ENCODE results near the gene PACS2.
A peak's percentile ranks its signal among the peaks of the same experiment; 100 is the strongest.

The PACS2 gene

GRCh38 chr14:105421723-105422615 is 107.4 kb downstream of the PACS2 start:
- H3K36me3 ChIP-seq (ENCODE audit: control insufficient read depth, insufficient read depth, low read length): peaks cover 10% of the 10 kb centered on the region
- peak overlapping the region; percentile 94 for H3K4me3 ChIP-seq (replicated peaks; ENCODE audit: low read depth, low read length)
- no peak for DNase-seq (ENCODE audit: extremely low read depth, insufficient read length)
- TF ChIP-seq CTCF (IDR thresholded peaks at IDR 0.05; ENCODE audit: insufficient read depth, low read length, poor library complexity, severe bottlenecking): no peak
- H3K27me3 ChIP-seq (replicated peaks; ENCODE audit: control insufficient read depth, insufficient read depth, low read length): no peaks in the 10 kb centered on the region

DNA sequence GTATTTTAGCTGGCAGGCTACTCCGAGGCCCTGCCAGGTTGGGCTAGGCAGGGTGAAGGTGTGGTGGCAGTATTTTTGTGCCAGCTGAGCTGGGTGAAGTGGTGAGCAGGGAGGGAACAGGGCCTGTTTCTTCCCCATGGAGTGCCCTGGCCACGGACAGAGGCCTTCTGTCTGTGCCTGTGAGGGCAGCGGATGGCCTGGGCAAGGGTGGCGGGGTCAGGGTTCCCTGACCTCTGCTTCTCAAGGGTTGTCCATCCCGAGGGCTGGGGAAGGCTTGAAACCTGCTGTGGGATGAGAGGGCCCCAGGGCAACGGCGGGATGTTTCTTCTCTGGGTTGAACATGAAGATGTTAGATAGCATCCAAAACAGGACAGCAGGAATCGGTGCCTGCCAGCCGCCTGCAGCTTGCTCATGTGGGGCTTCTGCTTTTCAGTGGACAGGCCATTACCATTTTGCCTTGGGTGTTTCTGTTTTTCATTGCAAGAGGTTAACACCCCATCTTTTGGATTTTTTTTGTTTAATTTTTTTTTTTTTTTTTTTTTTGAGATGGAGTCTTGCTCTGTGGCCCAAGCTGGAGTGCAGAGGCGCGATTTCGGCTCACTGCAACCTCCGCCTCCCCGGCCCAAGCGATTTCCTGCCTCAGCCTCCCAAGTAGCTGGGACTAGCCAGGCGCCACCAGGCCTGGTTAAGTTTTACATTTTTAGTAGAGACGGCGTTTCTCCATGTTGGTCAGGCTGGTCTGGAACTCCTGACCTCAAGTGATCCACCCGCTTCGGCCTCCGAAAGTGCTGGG is 108.3 kb downstream of the PACS2 start:
- DNase-seq (ENCODE audit: extremely low read depth, insufficient read length): no peak
- Histone ChIP-seq H3K36me3 (ENCODE audit: control insufficient read depth, insufficient read depth, low read length) (peaks cover 11% of the 10 kb centered on the region), H3K4me3 (replicated peaks; ENCODE audit: low read depth, low read length) (no peak overlapping the region), H3K27me3 (replicated peaks; ENCODE audit: control insufficient read depth, insufficient read depth, low read length) (no peaks in the 10 kb centered on the region)
- no peak for TF ChIP-seq CTCF (IDR thresholded peaks at IDR 0.05; ENCODE audit: insufficient read depth, low read length, poor library complexity, severe bottlenecking)

GRCh38 chr14:105423488-105424195 is 109.1 kb downstream of the PACS2 start:
- TF ChIP-seq CTCF (IDR thresholded peaks at IDR 0.05; ENCODE audit: insufficient read depth, low read length, poor library complexity, severe bottlenecking): no peak
- Histone ChIP-seq H3K27me3 (replicated peaks; ENCODE audit: control insufficient read depth, insufficient read depth, low read length) (no peaks in the 10 kb centered on the region), H3K36me3 (ENCODE audit: control insufficient read depth, insufficient read depth, low read length) (peaks cover 11% of the 10 kb centered on the region), H3K4me3 (replicated peaks; ENCODE audit: low read depth, low read length) (no peak overlapping the region)
- DNase-seq (ENCODE audit: extremely low read depth, insufficient read length): no peak

DNA sequence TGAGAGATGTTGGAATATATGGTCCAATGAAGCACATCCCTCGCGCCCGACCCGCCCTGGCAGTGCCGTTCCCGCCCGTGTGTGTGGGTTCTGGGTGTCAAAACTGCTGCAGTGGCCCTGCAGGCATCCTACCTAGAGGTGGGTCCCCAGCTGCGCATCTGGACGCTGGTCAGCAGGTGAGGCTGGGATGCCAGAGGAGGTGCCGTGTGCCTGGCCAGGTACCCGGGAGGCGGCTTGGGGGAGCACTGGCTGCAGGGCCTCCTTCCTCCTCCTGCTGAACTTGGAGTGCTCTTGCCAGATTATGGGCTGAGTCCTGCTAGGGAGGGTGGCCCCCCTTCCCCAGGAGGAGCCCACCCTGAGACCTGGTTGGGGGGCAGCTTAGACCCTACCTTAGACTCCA is 110.3 kb downstream of the PACS2 start:
- no peak overlapping the region for H3K4me3 ChIP-seq (replicated peaks; ENCODE audit: low read depth, low read length)
- no peaks in the 10 kb centered on the region for H3K27me3 ChIP-seq (replicated peaks; ENCODE audit: control insufficient read depth, insufficient read depth, low read length)
- peaks cover 13% of the 10 kb centered on the region for H3K36me3 ChIP-seq (ENCODE audit: control insufficient read depth, insufficient read depth, low read length)
- TF ChIP-seq CTCF (IDR thresholded peaks at IDR 0.05; ENCODE audit: insufficient read depth, low read length, poor library complexity, severe bottlenecking): no peak
- no peak for DNase-seq (ENCODE audit: extremely low read depth, insufficient read length)

DNA sequence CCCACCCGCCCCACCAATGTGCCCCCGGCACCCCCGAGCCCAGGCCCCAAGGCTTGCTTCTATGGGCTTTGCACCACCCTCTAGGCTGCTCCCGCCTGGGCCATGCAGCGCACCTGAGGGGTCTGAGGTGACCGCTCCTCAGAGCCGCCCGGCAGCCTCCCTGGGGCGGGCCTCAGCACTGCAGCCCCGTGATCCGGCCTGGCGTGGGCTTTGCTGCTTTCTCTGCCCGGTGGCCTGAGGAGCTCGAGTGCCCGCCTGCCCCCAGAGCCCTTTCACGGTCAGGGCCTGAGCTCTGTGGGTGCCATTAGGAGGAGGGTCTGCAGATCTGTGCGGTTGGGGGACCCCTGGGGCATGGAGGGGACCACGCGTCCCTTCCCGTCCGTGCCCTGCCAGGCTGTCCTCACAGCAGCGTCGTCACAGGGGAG is 111.3 kb downstream of the PACS2 start:
- H3K4me3 ChIP-seq (replicated peaks; ENCODE audit: low read depth, low read length): no peak overlapping the region
- no peak for TF ChIP-seq CTCF (IDR thresholded peaks at IDR 0.05; ENCODE audit: insufficient read depth, low read length, poor library complexity, severe bottlenecking)
- H3K27me3 ChIP-seq (replicated peaks; ENCODE audit: control insufficient read depth, insufficient read depth, low read length): no peaks in the 10 kb centered on the region
- no peak for DNase-seq (ENCODE audit: extremely low read depth, insufficient read length)
- H3K36me3 ChIP-seq (ENCODE audit: control insufficient read depth, insufficient read depth, low read length): peaks cover 14% of the 10 kb centered on the region
